Mucosa of stomach (tissue), 1 donor: ENCODE data around the gene NFIA.

Experiments
- H3K27me3 ChIP-seq: one replicate; pipeline ENCODE4 v1.7.0; 2013; ENCODE audit warnings: mild to moderate bottlenecking, low read length; ENCODE audit not compliant: control insufficient read depth, insufficient read depth
- H3K36me3 ChIP-seq: one replicate; pipeline ENCODE4 v1.7.0; 2013; ENCODE audit warnings: low read length; ENCODE audit not compliant: control insufficient read depth, insufficient read depth
- H3K4me1 ChIP-seq: one replicate; pipeline ENCODE4 v1.7.0; 2013; ENCODE audit warnings: mild to moderate bottlenecking, low read length; ENCODE audit not compliant: control insufficient read depth, insufficient read depth
- H3K4me3 ChIP-seq: one replicate; pipeline ENCODE4 v1.7.0; 2013; ENCODE audit warnings: low read length
- H3K9ac ChIP-seq: one replicate; pipeline ENCODE4 v1.7.0; 2013; ENCODE audit warnings: mild to moderate bottlenecking, low read length, moderate library complexity
- H3K9me3 ChIP-seq: one replicate; pipeline ENCODE4 v1.7.0; 2013; ENCODE audit warnings: mild to moderate bottlenecking, low read length, moderate library complexity; ENCODE audit not compliant: control insufficient read depth
- donor health status: Pancreatic carcinoma.

Gene NFIA

GRCh38 chr1:61423643-61424042 lies 341.3 kb downstream of the NFIA start:
- no peaks in the 10 kb centered on the region for H3K9me3 ChIP-seq

DNA sequence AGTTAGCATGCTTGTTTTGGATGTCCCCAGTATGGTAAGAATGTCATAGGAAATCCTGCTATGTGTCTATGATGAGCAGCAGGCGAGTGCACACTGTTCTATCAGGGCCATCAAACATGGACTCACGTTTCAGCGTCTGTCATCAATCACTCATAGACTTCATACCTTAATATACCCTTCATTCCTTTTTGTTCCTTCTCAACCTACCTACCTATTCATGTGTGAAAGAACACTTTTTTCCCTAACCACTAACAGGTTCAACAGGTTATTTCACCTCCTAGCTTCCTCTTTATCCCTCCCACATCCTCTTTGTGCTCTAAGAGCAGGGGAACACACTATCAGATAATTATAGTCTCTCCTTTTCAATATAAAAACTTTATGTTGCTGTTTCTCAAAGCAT lies 342.0 kb downstream of the NFIA start:
- Histone ChIP-seq H3K9me3 (no peaks in the 10 kb centered on the region), H3K9ac (no peak overlapping the region), H3K36me3 (no peaks in the 10 kb centered on the region), H3K4me3 (no peak overlapping the region), H3K27me3 (no peaks in the 10 kb centered on the region), H3K4me1 (peaks cover 3% of the 10 kb centered on the region)

More at GRCh38 chr1:61423643-61424042, 341.3 kb downstream of the NFIA start:
- H3K36me3 ChIP-seq, result no peaks in the 10 kb centered on the region
- no peaks in the 10 kb centered on the region for H3K27me3 ChIP-seq
- H3K4me1 ChIP-seq, result peaks cover 3% of the 10 kb centered on the region
- no peak overlapping the region for H3K4me3 ChIP-seq
- H3K9ac ChIP-seq, result no peak overlapping the region

- no peaks in the 10 kb centered on the region for H3K36me3 ChIP-seq
- no peak overlapping the region for H3K9ac ChIP-seq
- peaks cover 3% of the 10 kb centered on the region for H3K4me1 ChIP-seq
- H3K4me3 ChIP-seq, result no peak overlapping the region
- no peaks in the 10 kb centered on the region for H3K27me3 ChIP-seq
- H3K9me3 ChIP-seq, result no peaks in the 10 kb centered on the region
Measured at GRCh38 chr1:61425040-61425439, 342.7 kb downstream of the NFIA start.

DNA sequence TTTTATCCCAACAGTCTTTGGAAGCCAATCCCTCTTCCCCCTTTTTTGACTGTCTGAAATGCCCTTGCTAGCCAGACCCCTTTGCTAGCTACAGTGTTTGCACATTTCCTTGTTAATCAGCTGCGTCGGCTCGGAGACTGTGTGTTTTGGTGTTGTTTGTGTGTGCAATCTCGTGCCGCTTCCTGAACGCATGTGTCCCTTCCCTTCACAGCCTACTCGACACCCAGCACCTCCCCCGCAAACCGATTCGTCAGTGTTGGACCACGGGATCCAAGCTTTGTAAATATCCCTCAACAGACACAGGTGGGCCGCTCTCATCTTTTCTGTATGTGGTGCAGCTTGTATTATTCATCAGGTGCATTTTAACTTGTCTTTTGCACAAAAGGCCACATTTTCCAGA lies 343.9 kb downstream of the NFIA start:
- no peaks in the 10 kb centered on the region for H3K36me3 ChIP-seq
- no peak overlapping the region for H3K9ac ChIP-seq
- H3K4me1 ChIP-seq, result peaks cover 3% of the 10 kb centered on the region
- H3K4me3 ChIP-seq, result no peak overlapping the region
- H3K27me3 ChIP-seq, result no peaks in the 10 kb centered on the region
- no peaks in the 10 kb centered on the region for H3K9me3 ChIP-seq

GRCh38 chr1:61426885-61427284 lies 344.5 kb downstream of the NFIA start:
- H3K9me3 ChIP-seq, result no peaks in the 10 kb centered on the region
- peaks cover 3% of the 10 kb centered on the region for H3K4me1 ChIP-seq
- H3K36me3 ChIP-seq, result no peaks in the 10 kb centered on the region
- H3K9ac ChIP-seq, result no peak overlapping the region
- no peaks in the 10 kb centered on the region for H3K27me3 ChIP-seq
- H3K4me3 ChIP-seq, result no peak overlapping the region

DNA sequence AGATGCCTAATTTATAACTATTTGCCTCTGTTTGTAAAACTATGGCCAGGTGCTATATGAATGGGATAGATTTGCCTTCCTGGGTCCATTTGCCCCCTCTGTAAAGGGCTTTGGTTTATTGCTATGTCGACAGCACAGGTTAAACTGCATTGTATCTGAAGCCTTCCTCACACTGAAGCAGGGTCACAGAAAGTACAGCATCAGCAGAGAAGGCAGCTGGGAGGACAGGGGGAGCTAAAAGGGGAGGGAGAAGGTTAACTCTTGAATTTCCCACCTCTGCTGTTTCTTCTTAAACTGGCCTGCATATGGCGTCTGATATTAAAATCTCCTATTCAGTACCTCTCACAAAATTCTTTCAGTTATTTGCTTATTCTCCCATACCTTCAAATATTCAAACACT lies 345.1 kb downstream of the NFIA start:
- Histone ChIP-seq H3K9ac (no peak overlapping the region), H3K36me3 (no peaks in the 10 kb centered on the region), H3K4me1 (peaks cover 3% of the 10 kb centered on the region)

GRCh38 chr1:61428146-61428545 lies 345.8 kb downstream of the NFIA start:
- Histone ChIP-seq H3K4me1 (peaks cover 3% of the 10 kb centered on the region), H3K27me3 (no peaks in the 10 kb centered on the region), H3K9me3 (no peaks in the 10 kb centered on the region), H3K4me3 (no peak overlapping the region), H3K36me3 (no peaks in the 10 kb centered on the region), H3K9ac (no peak overlapping the region)

More for the DNA sequence above, 345.1 kb downstream of the NFIA start:
- H3K9me3 ChIP-seq, result no peaks in the 10 kb centered on the region
- no peaks in the 10 kb centered on the region for H3K27me3 ChIP-seq
- no peak overlapping the region for H3K4me3 ChIP-seq

- Histone ChIP-seq H3K27me3 (no peaks in the 10 kb centered on the region), H3K4me3 (no peak overlapping the region), H3K36me3 (no peaks in the 10 kb centered on the region), H3K9me3 (no peaks in the 10 kb centered on the region), H3K9ac (no peak overlapping the region), H3K4me1 (peaks cover 17% of the 10 kb centered on the region)
Measured at GRCh38 chr1:61432616-61433388, 350.4 kb downstream of the NFIA start.

DNA sequence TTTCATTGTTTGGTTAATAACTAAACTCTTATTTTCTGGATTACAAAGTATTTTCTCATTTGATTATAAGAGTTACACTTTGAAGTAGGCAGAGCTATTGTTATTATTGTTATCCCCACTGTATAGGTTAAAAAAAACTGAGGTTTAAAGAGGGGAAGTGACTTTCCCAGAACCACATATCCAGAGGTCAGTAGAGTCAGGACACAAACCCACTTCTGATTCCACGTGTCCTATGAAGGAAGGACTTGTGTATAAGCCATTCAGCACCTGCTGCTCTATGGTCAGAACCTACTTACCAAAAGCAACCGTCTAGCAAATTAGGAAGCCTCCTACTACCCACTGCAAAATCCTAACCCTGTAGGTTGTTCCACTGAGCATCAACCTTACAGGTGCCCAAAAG lies 351.3 kb downstream of the NFIA start:
- no peak overlapping the region for H3K4me3 ChIP-seq
- H3K9me3 ChIP-seq, result no peaks in the 10 kb centered on the region
- H3K4me1 ChIP-seq, result peaks cover 17% of the 10 kb centered on the region
- H3K9ac ChIP-seq, result no peak overlapping the region
- H3K36me3 ChIP-seq, result no peaks in the 10 kb centered on the region
- no peaks in the 10 kb centered on the region for H3K27me3 ChIP-seq

DNA sequence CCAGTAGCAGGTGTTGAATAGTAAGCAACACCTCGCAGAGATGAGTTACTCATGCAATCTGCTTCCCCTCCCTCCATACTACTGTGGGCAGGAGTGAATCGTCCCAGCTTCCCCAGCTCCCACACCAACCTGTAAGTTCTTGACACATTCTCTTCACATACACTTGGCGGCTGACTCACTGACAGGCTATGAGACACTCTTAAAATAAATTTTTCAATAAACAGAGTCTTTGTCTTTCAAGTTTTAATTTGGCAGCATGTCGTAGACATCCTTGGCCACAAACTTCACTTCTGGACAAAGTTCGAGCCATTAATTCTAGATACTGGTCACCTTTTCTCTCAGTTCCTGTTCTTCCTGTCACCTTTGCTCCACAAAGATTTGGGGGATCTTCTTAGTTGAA lies 351.9 kb downstream of the NFIA start:
- Histone ChIP-seq H3K4me1 (peaks cover 22% of the 10 kb centered on the region), H3K4me3 (no peak overlapping the region), H3K27me3 (no peaks in the 10 kb centered on the region), H3K36me3 (no peaks in the 10 kb centered on the region), H3K9me3 (no peaks in the 10 kb centered on the region), H3K9ac (no peak overlapping the region)

DNA sequence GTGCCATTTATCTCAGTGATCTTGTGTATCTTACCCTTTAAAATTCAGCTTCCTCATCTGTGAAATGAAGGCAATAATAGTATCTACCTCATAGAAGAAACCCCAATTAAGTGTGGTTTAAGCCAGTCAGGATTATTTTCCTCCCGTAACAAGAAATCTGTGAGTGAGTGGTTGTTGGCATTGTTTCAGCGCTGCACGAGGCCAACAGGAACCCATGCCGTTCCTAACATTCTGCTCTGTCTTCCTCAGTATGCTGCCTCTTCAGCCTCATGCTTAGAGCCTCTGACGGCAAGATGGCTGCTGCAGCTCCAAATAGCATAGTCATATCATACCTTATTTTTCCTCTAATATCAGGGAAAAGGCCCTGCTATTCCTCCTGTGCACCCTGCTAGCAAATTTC lies 352.9 kb downstream of the NFIA start:
- peaks cover 25% of the 10 kb centered on the region for H3K4me1 ChIP-seq
- H3K36me3 ChIP-seq, result no peaks in the 10 kb centered on the region
- no peaks in the 10 kb centered on the region for H3K27me3 ChIP-seq
- no peak overlapping the region for H3K9ac ChIP-seq
- H3K4me3 ChIP-seq, result no peak overlapping the region
- H3K9me3 ChIP-seq, result no peaks in the 10 kb centered on the region

DNA sequence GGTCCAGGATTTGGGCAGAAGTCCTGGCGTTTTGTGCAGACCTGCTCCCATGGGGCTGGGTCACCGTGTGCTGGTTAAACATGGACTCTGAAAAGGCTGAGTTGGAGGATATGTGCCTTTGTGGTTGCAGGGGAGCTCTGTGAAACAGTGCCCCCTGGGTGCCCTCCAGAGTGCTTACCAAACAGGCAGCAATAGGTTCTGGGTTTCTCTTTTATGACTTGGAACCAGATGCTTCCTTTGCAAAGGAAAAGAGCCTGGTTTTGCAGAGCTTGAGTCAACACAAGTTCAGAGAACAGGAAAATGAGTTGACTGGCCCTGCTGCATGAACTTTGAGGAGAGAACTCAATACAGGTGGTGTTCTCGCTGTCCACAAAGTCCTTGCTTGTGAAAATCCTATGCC lies 353.7 kb downstream of the NFIA start:
- peaks cover 25% of the 10 kb centered on the region for H3K4me1 ChIP-seq
- no peak overlapping the region for H3K4me3 ChIP-seq
- H3K9me3 ChIP-seq, result no peaks in the 10 kb centered on the region
- no peak overlapping the region for H3K9ac ChIP-seq
- no peaks in the 10 kb centered on the region for H3K27me3 ChIP-seq
- no peaks in the 10 kb centered on the region for H3K36me3 ChIP-seq
